Sciatic nerve (tissue), 1 donor: ENCODE results near the gene HDAC8. TPM values are rescaled to one million over a fixed set of nuclear protein-coding genes. Genes with fewer than 3 reads are reported as not detected.

Experiments used
- total RNA-seq: library from RNA; stranded (reverse); fragmentation: NEBNext Ultra II Directional; extraction: Animal tissue kit (Norgen Biotek cat#: 25700); gene quantifications from one replicate; pipeline ENCODE4 v1.2.1, GENCODE V29; 2021
- donor health status: DM: no; HTN: no; CAD: no.

HDAC8 gene
- total RNA-seq, 1 donor from 2014 or later, result 39.4 TPM

Other genes starting within 250 kb of the HDAC8 start
- gene PHKA1, start 141.5 kb upstream of the HDAC8 start, total RNA-seq, result 2.8 TPM
- gene DMRTC1B, start 204.0 kb upstream of the HDAC8 start, total RNA-seq, result 0.45 TPM
- gene FAM236B, start 209.8 kb upstream of the HDAC8 start, total RNA-seq, result not detected
- not detected for gene FAM236D, start 235.4 kb upstream of the HDAC8 start, total RNA-seq